HG03280 (cell line): ENCODE results near the gene KIF3B.
"Not testable (repeated sequence)": the region's sequence is repeated elsewhere in the genome, so short reads cannot be mapped to it uniquely, and the experiment has no call there.

ENCODE experiments used
- ATAC-seq: cut with Tn5 transposase; IDR thresholded peaks from one replicate; pipeline ENCODE4 v1.9.1; 2021; ENCODE audit warnings: mild to moderate bottlenecking, moderate library complexity; ENCODE audit not compliant: unreplicated experiment

KIF3B gene

GRCh38 chr20:32292548-32292947 is 15.1 kb downstream of the KIF3B start:
- no peak for ATAC-seq

DNA sequence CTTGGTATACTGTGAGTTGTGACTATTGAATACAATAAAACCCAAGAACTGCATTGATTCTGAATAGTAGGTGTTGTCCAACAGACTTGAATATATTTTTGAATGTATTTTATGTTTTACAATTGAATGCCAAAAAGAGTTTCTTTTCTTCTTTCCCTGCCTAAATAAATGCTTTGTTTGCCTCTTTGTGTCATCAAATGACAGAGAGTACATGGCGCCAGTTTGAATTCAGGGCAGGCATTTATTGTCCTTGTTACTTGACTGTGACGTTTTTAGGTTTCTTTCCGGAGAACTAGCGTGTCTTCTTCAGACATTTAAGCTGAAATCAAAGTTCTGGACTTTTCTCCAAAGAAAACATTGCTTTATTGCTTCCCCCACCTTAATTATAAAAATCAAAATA is 16.6 kb downstream of the KIF3B start:
- ATAC-seq, result no peak

DNA sequence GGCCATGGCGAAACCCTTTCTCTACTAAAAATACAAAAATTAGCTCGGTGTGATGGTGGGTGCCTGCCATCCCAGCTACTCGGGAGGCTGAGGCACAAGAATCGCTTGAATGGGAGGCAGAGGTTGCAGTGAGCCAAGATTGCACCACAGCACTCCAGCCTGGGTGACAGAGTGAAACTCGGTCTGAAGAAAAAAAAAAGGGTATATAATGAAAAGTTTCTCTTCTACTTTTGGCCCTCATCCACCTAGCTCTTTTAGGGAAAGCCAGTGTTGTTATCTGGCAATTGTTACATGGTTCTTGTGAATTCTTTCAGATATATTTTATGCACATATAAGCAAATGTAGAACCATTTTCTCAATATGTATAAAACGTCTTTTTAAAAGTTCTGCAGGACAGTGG is 19.0 kb downstream of the KIF3B start:
- ATAC-seq, result no peak

DNA sequence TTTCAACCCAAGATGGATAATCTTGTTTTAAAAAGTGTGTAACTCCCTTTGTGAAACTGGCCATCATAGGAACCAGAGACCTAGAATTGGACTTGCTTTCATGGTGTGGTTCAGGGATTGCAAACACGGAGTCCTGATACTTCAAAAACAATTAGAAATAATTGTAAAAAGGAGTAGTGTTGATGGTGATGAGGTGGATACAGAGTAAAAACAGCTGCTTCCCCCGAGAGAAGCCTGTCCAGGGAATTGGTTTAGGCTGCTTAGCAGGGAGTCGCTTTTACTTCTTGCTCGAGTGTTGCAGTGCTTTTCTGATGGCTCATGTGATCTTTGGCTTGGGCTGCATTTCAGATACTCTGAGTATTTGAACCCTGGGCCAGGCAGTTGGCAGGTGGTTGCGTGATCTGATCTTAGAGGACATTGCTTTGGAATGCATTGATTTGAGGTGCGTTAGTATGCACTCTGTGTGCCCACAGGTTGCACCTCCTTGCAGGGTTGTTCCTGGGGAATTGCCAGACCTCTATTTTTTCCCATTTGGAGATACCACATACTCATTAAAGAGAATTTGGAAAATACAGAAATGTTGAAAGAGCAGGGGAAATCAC is 19.5 kb downstream of the KIF3B start:
- ATAC-seq, result no peak

DNA sequence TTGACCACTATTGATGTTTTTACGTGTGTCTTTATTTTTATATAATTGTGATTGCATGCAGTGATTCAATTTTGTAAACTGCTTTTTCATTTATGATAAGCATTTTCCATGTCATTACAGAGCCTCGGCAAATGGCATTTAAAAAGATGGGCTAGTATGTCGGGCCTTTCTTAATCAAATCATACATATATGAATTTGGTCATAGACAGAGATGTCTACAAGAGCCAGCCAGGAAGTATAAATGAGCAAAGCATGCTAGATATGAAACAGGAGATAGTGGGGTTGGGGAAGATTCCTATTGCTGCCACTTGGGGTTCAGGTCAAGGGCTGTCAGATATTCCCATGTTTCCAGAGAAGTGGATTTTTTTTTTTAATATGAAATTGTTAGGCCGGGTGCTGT is 20.0 kb downstream of the KIF3B start:
- no peak for ATAC-seq

DNA sequence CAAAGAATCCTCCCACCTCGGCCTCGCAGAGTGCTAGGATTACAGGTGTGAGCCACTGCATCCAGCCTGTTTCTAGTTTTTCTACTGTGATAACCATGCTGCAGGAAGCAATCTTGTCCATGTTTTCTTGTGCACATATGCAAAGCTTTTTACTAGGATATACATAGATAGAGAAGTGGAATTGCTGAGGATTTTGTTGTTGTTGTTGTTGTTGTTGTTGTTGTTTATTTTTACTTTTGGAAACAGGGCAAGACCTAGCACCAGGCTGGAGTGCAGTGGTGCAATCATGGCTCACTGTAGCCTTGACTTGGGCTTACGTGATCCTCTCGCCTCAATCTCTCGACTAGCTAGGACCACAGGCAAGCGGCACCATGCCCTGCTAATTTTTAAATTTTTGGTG is 23.2 kb downstream of the KIF3B start:
- no peak for ATAC-seq

DNA sequence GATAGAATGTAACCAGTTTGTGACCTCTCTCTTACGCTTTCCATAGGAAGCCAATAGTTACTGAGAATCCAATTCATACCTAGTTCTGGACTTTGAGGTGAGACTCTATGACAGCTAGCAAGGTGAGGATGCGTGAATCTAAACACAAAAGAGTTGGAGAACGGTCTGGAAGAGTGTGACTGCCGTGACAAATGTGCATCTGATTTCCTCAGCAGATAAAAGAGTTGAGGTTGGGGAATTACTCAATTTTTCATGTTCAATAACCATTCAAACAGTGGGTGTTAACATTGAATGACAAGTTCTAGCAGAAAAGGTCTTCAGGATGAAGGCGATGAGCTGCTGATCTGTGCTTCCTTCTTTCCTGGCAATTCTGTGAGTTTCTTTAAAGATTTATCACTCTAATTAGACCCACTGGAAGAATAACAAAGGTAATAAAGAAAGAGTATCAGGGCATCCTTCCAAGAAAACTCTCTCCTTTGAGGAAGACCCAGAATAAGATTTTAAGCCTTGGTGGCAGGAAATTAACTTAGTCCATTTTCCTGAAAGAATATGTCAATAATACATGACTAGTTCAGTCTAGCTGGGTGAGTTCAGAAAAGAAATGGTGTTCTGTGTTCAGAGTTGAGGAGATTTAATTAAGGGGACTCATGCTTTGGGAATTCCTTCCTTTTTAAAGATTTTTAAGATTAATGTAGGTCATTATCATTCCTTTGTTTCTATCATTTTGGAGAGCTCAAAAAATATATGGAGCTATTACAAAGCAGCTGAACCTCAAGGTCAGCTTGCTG is 24.5 kb downstream of the KIF3B start:
- no peak for ATAC-seq

- no peak for ATAC-seq
Observed at GRCh38 chr20:32302507-32302872, 25.0 kb downstream of the KIF3B start.

DNA sequence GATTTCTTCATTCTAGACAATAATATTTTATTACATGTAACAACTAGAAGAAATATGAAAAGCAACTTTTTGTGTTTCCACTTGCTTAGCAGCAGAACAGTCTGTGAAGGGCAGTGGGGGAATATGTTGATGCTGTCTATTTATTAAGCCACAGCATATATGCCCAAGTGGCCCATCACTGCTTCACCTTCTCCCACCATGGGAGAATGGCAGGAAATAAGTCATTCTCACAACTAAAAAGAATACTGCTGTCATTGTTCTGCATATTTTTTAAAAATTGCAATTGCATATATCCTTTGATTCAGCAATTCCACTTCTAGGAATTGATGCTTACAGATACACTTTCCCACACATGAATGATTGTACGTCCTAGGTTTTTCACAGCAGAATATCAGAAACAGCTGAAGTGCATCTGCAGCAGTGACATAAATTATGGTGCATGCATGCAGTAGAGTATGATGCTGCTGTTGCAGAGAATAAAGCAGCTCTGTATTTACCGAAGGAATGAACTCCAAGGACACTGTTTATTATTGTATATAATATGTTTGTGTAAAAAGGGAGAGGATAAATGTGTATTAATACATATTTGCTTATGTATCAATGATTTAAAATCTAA is 26.8 kb downstream of the KIF3B start:
- ATAC-seq, result no peak

- ATAC-seq, result no peak
Observed at GRCh38 chr20:32312718-32313424, 35.4 kb downstream of the KIF3B start.

GRCh38 chr20:32314768-32315167 is 37.3 kb downstream of the KIF3B start:
- no peak for ATAC-seq

- ATAC-seq, result no peak
Observed at GRCh38 chr20:32315399-32315798, 37.9 kb downstream of the KIF3B start.

- ATAC-seq, result no peak
Observed at GRCh38 chr20:32315891-32316290, 38.4 kb downstream of the KIF3B start.

DNA sequence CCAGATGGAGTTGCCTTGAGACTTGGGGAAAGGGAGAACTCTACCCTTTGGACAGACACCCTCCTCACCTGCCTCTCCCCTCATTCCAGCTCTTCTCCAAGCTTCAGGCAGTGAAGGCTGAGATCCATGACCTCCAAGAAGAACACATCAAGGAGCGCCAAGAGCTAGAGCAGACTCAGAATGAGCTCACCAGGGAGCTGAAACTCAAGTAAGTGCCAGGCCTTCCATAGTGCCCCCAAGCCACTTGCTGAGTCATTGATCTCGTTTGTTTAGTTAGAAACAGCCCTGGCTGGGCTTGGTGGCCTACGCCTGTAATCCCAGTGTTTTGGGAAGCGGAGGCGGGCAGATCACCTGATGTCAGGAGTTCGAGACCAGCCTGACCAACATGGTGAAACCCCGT is 39.2 kb downstream of the KIF3B start:
- ATAC-seq, result no peak

- no peak for ATAC-seq
Observed at GRCh38 chr20:32319100-32319499, 41.6 kb downstream of the KIF3B start.

DNA sequence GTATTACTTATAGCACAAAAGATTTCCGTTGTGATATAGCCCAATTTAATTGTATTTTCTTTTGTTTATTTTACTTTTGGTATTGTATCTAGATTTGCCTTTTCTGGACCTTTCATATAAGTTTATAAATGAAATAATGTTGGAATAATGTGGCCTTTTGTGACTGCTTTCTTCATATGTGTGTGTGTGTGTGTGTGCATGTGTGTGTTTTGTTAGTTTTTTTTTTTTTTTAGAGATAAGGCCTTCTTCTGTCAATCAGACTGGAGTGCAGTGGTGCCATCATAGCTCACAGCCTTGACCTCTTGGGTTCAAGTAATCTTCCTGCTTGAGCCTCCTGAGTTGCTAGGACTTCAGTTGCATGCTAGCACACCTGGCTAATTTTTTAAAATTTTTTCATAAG is 42.9 kb downstream of the KIF3B start:
- ATAC-seq, result no peak

- ATAC-seq, result no peak
Observed at GRCh38 chr20:32321390-32321789, 43.9 kb downstream of the KIF3B start.

GRCh38 chr20:32322260-32322659 is 44.8 kb downstream of the KIF3B start:
- ATAC-seq, result not testable (repeated sequence)

DNA sequence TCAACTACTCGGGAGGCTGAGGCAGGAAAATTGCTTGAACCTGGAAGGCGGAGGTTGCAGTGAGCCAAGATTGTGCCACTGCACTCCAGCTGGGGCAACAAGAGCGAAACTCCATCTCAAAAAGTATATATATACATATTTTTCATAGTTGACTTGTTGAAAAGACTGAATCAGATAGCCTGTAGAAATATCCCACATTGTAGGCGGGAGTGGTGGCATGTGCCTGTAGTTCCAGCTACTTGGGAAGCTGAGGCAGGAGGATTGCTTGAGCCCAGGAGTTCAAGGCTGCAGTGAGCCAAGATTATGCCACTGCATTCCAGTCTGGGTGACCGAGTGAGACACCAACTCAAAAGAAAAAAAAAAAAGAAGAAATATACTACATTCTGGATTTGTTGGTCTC is 46.3 kb downstream of the KIF3B start:
- not testable (repeated sequence) for ATAC-seq

- ATAC-seq, result no peak
Observed at GRCh38 chr20:32325706-32326503, 48.5 kb downstream of the KIF3B start.

DNA sequence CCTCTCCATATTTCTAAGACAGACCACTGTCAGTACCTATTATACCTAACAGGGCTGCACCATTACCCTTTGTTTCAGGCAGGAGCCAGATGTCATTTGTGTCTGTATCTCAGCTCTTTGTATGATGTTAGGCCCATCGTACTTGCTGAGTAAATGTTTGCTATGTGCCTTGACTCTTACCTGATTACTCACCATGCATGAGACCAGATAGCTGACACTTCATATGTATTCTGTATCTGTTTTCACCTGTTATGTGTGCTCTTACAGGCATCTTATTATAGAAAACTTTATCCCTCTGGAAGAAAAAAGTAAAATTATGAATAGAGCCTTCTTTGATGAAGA is 49.0 kb downstream of the KIF3B start:
- ATAC-seq, result no peak
